T-helper 1 cell (primary cell): Measurements from ENCODE around the gene SNX3.

Experiments used
- DNase-seq, 5 donors: peaks; one replicate each; pipeline ENCODE4 v3.0.0-alpha.2; 2012 to 2020

SNX3 gene

GRCh38 chr6:108203189-108204112, 57.4 kb downstream of the SNX3 start:
- DNase-seq: no peak

GRCh38 chr6:108200631-108201030, 60.2 kb downstream of the SNX3 start:
- DNase-seq: no peak

- DNase-seq: no peak
These were observed 60.7 kb downstream of the SNX3 start for GRCh38 chr6:108200186-108200585.

- no peak for DNase-seq
These were observed 61.9 kb downstream of the SNX3 start for GRCh38 chr6:108198761-108199498.

GRCh38 chr6:108195209-108195608, 65.6 kb downstream of the SNX3 start:
- DNase-seq: no peak

- no peak for DNase-seq
These were observed 66.3 kb downstream of the SNX3 start for GRCh38 chr6:108194503-108194902.

- no peak for DNase-seq
These were observed 67.0 kb downstream of the SNX3 start for GRCh38 chr6:108193835-108194234.

GRCh38 chr6:108193131-108193530, 67.7 kb downstream of the SNX3 start:
- DNase-seq: no peak

- no peak for DNase-seq
These were observed 73.3 kb downstream of the SNX3 start for GRCh38 chr6:108187519-108187918.

- DNase-seq: no peak
These were observed 74.6 kb downstream of the SNX3 start for GRCh38 chr6:108186226-108186625.

- no peak for DNase-seq
These were observed 80.1 kb downstream of the SNX3 start for GRCh38 chr6:108180776-108181175.

- no peak for DNase-seq
These were observed 80.6 kb downstream of the SNX3 start for GRCh38 chr6:108180266-108180665.

- DNase-seq: no peak
These were observed 81.1 kb downstream of the SNX3 start for GRCh38 chr6:108179741-108180140.

- no peak for DNase-seq
These were observed 84.4 kb downstream of the SNX3 start for GRCh38 chr6:108176281-108177089.

GRCh38 chr6:108175592-108176279, 85.1 kb downstream of the SNX3 start:
- DNase-seq: no peak

- DNase-seq: no peak
These were observed 85.7 kb downstream of the SNX3 start for GRCh38 chr6:108175176-108175591.

- DNase-seq: no peak
These were observed 86.3 kb downstream of the SNX3 start for GRCh38 chr6:108174371-108175175.

GRCh38 chr6:108171918-108172516, 88.8 kb downstream of the SNX3 start:
- DNase-seq: no peak

GRCh38 chr6:108171291-108171917, 89.4 kb downstream of the SNX3 start:
- DNase-seq: no peak
